GM18505 (cell line): ENCODE measurements around the gene HBEGF.
A peak's percentile ranks its signal among the peaks of the same experiment; 100 is the strongest.
"Not testable (repeated sequence)": the region's sequence is repeated elsewhere in the genome, so short reads cannot be mapped to it uniquely, and the experiment has no call there.

Experiments used
- ATAC-seq: cut with Tn5 transposase; IDR thresholded peaks from one replicate; pipeline ENCODE4 v1.9.1; 2021; ENCODE audit not compliant: unreplicated experiment
- POLR2A ChIP-seq: IDR thresholded peaks from 4 replicates; pipeline ENCODE4 v1.6.1; 2011; ENCODE audit warnings: borderline replicate concordance; ENCODE audit not compliant: insufficient read depth, insufficient read length; ENCODE audit errors: extremely low read depth

The HBEGF gene

GRCh38 chr5:140356853-140357725, 10.7 kb upstream of the HBEGF start:
- no peak for TF ChIP-seq POLR2A
- peak; percentile 16 for ATAC-seq

GRCh38 chr5:140355546-140355945, 9.1 kb upstream of the HBEGF start:
- no peak for ATAC-seq
- TF ChIP-seq POLR2A: no peak

GRCh38 chr5:140351609-140352334, 5.4 kb upstream of the HBEGF start:
- no peak for ATAC-seq
- no peak for TF ChIP-seq POLR2A

GRCh38 chr5:140349244-140349643, 2.8 kb upstream of the HBEGF start:
- no peak for TF ChIP-seq POLR2A
- ATAC-seq: no peak

GRCh38 chr5:140348104-140348503, 1.7 kb upstream of the HBEGF start:
- ATAC-seq: no peak
- TF ChIP-seq POLR2A: no peak

- ATAC-seq: no peak
- TF ChIP-seq POLR2A: no peak
These were observed 957 bp upstream of the HBEGF start for GRCh38 chr5:140347360-140347759.

- ATAC-seq: peak; percentile 29
These were observed 470 bp downstream of the HBEGF start for GRCh38 chr5:140345919-140346347.

GRCh38 chr5:140344683-140345423, 1.6 kb downstream of the HBEGF start:
- no peak for ATAC-seq
- TF ChIP-seq POLR2A: no peak

More at GRCh38 chr5:140345919-140346347, 470 bp downstream of the HBEGF start:
- TF ChIP-seq POLR2A: no peak

GRCh38 chr5:140343849-140344248, 2.6 kb downstream of the HBEGF start:
- not testable (repeated sequence) for ATAC-seq

- TF ChIP-seq POLR2A: no peak
- no peak for ATAC-seq
These were observed 3.5 kb downstream of the HBEGF start for GRCh38 chr5:140342896-140343295.

GRCh38 chr5:140342287-140342686, 4.1 kb downstream of the HBEGF start:
- TF ChIP-seq POLR2A: no peak

GRCh38 chr5:140341591-140341990, 4.8 kb downstream of the HBEGF start:
- TF ChIP-seq POLR2A: no peak
- ATAC-seq: no peak

More at GRCh38 chr5:140342287-140342686, 4.1 kb downstream of the HBEGF start:
- ATAC-seq: no peak

GRCh38 chr5:140340605-140341121, 5.7 kb downstream of the HBEGF start:
- no peak for ATAC-seq
- TF ChIP-seq POLR2A: no peak
